Uterus (tissue), 2 donors: Measurements from ENCODE around the gene P2RY12.

ENCODE experiments used
- POLR2A ChIP-seq, 2 donors: fragments of 450-650 bp; IDR thresholded peaks; one replicate each; pipeline ENCODE4 v1.6.1; 2016; ENCODE audit warnings: antibody characterized with exemption in 2 of 2, mild to moderate bottlenecking in 1 of 2, moderate library complexity in 1 of 2
- TF ChIP-seq, protein P1 (sequence below), 4 experiments: fragments of 200-600 bp in 2 of 4; fragments of 450-650 bp in 2 of 4; sonication (generic) in 2 of 4; IDR thresholded peaks; one replicate each; pipeline ENCODE4 v1.5.1; 2016 to 2019; ENCODE audit warnings: antibody characterized with exemption in 4 of 4, mild to moderate bottlenecking in 2 of 4, moderate library complexity in 1 of 4

- TF ChIP-seq, protein P1, sequence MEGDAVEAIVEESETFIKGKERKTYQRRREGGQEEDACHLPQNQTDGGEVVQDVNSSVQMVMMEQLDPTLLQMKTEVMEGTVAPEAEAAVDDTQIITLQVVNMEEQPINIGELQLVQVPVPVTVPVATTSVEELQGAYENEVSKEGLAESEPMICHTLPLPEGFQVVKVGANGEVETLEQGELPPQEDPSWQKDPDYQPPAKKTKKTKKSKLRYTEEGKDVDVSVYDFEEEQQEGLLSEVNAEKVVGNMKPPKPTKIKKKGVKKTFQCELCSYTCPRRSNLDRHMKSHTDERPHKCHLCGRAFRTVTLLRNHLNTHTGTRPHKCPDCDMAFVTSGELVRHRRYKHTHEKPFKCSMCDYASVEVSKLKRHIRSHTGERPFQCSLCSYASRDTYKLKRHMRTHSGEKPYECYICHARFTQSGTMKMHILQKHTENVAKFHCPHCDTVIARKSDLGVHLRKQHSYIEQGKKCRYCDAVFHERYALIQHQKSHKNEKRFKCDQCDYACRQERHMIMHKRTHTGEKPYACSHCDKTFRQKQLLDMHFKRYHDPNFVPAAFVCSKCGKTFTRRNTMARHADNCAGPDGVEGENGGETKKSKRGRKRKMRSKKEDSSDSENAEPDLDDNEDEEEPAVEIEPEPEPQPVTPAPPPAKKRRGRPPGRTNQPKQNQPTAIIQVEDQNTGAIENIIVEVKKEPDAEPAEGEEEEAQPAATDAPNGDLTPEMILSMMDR (IDR thresholded peaks at IDR 0.05) = no peak
- no peak for TF ChIP-seq POLR2A (IDR thresholded peaks at IDR 0.05)
Measured at GRCh38 chr3:151415289-151415688, 30.7 kb upstream of the P2RY12 start.
